NCI-H1105 treated with DMSO at 0.1 percent for 48 hours (cell line): ENCODE results near the gene SMCO4.
A peak's percentile ranks its signal among the peaks of the same experiment; 100 is the strongest.
"Not testable (repeated sequence)": the region's sequence is repeated elsewhere in the genome, so short reads cannot be mapped to it uniquely, and the experiment has no call there.

Experiments used
- DNase-seq: peaks from one replicate; lab custom pipeline; 2025; lab: John Stamatoyannopoulos, UW

Gene SMCO4

DNA sequence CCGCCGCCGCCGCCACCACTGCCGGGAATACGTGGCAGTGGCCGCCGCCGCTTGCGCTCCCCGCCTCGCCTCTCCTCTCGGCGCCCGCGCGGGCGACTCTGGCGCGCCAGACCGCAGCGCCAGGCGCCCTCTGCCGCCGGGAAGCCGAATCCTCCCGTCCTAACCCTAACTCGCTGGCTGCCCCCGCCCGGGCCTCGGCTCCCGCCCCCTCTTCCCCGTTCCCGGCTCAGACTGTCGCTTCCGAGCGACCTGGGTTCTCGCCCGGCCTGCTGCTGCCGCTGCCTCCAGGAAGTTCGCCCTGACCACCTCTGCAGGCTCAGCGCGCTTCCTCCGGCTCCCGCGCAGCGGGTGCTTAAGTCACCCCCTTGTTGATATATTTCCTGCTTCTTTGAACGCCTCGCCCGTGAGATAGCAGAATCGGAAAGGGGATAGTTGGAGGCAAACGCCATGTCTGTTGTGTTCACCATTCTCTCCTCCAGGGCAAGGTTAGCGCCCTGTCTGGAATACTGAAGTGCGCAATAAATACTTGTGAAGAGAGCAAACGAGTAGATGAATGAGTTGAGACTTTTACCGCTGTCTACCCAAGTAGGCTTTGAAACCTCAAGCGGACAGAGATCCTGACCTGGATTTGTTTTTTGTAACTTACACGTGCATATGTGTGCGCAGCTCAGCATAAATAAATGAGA, at the start of gene SMCO4:
TSS of gene SMCO4 (minus strand) at position 100 of the 686 bp plus-strand sequence. CDS start 64,202 bp downstream, outside the sequence.
- DNase-seq, result peak; percentile 87

- DNase-seq, result no peak
Observed at GRCh38 chr11:93591247-93591898, 48.2 kb upstream of the SMCO4 start.

GRCh38 chr11:93589347-93589746, 46.2 kb upstream of the SMCO4 start:
- DNase-seq, result no peak

- no peak for DNase-seq
Observed at GRCh38 chr11:93587858-93588581, 44.8 kb upstream of the SMCO4 start.

DNA sequence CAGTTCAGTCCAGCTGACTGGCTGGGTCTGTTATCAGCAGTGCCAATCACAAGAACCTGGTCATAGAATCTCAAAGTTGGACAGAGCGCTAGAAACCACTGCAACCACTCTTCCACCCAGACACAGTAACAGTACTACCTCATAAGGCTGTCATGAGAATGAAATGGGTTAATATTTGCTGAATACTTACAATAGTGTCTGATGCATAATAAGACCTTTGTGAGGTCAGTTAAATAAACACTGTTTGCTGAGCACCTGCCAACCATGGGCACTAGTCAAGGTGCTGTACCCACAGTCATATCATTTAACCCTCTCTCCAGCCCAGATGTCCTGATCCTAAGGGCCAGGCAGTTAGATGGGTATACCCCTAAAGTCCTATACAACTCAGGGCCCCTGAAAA, 44.2 kb upstream of the SMCO4 start:
- DNase-seq, result not testable (repeated sequence)

DNA sequence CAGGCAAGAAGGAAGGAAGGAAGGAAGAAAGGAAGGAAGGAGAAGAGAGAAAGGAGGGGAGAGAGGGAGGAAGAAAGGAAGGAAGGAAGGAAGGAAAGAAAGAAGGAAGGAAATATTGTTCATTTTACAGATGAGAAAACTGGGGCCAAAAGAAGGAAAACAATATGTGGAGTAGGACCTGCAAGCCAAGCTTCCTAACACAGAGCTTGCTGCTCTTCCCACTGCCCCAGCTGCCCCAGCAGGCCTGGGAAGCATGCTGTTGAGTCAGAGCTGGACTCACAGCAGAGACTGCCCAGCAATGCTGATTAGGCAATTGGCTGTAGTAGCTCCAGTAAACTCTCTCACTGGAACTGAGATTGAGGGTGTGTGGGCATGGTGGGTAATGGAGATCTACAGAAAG, 42.6 kb upstream of the SMCO4 start:
- DNase-seq, result no peak

DNA sequence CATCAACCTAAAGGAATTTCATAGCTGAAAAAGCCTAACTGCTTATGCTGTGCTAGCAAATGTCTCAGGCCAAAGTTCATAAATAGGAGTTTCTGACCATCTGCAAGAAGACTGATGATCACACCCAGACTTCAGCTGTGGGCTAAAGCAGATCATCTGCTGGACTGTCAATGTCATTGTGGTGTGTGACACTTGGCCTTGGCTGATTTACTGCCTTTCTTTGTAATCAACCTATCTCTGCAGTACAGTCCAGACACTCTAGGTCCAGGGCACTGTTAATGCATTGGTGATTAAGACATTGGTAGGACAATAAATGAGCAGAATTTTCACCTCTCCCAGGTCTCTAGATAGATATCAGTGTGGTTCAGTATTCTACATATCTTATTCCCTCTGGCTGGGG, 40.3 kb upstream of the SMCO4 start:
- no peak for DNase-seq

DNA sequence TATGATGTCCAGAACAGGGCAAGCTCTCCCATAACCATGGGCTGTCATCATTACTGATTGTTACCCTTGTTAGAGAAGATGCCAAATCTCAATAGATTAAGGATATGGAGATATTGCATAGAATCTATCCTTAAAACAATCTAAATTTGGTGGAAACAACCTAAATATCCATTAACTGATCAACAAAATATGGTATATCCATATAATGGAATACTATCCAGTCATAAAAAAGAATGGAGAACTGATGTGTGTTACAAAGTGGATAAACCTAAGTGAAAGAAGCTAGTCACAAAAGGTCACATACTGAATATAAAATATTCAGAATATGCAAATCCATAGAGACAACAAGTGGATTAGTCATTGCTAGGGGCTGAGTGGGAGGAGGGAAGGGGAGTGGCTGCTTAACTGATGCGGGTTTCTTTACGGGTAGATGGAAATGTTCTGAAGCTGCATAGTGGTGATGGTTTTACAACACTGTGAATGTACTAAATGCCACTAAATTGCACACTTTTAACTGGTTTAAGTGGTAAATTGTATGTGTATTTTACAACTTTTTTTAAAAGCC, 36.1 kb upstream of the SMCO4 start:
- DNase-seq, result no peak

DNA sequence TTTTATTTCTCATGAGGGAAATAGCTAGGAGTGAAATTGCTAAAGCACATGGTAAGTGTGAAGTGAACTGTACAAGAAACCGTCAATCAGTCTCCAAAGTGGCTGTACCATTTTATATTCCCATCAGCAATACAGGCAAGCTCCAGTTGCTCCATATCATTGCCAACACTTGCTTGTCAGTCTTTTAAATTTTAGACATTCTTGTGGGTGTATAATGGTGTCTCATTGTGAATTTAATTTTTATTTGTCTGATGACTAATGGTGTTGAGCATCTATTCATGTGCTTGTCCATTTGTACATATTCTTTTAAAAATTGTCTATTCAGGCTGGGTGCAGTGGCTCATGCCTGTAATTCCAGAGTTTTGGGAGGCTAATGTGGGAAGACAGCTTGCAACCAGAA, 34.1 kb upstream of the SMCO4 start:
- no peak for DNase-seq

- not testable (repeated sequence) for DNase-seq
Observed at GRCh38 chr11:93576870-93577269, 33.7 kb upstream of the SMCO4 start.

GRCh38 chr11:93574638-93575220, 31.5 kb upstream of the SMCO4 start:
- no peak for DNase-seq

GRCh38 chr11:93573184-93573583, 30.0 kb upstream of the SMCO4 start:
- no peak for DNase-seq

DNA sequence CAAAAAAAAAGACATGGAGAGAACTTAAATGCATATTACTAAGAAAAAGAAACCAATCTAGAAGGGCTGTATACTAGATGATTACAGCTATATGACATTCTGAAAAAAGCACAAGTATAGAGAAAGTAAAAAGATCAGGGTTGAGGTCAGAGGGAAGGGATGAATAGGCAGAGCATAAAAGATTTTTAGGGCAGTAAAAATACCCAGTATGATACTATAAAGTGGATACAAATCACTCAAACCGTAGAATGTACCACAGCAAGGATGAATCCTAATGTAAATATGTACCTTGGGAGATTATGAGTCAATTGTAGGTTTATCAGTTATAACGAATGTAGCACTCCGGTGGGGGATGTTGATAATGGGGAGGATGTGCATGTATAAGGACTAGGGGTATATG, 29.4 kb upstream of the SMCO4 start:
- no peak for DNase-seq

GRCh38 chr11:93572171-93572570, 29.0 kb upstream of the SMCO4 start:
- no peak for DNase-seq

DNA sequence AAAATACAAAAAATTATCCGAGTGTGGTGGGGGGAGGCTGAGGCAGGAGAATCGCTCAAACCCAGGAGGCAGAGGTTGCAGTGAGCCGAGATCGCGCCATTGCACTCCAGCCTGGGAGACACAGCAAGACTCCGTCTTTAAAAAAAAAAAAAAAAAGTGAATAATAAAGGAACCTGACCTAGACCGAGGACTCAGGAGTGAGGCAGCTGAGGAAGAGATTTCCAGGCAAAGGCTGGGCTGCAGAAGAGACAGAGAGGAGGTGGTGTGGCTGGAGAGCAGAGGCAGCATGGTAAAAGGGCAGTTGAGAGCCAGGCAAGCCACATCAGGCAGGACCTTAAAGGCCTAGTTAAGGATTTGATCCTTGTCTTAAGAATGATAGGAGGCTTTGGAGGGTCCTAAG, 28.4 kb upstream of the SMCO4 start:
- no peak for DNase-seq

DNA sequence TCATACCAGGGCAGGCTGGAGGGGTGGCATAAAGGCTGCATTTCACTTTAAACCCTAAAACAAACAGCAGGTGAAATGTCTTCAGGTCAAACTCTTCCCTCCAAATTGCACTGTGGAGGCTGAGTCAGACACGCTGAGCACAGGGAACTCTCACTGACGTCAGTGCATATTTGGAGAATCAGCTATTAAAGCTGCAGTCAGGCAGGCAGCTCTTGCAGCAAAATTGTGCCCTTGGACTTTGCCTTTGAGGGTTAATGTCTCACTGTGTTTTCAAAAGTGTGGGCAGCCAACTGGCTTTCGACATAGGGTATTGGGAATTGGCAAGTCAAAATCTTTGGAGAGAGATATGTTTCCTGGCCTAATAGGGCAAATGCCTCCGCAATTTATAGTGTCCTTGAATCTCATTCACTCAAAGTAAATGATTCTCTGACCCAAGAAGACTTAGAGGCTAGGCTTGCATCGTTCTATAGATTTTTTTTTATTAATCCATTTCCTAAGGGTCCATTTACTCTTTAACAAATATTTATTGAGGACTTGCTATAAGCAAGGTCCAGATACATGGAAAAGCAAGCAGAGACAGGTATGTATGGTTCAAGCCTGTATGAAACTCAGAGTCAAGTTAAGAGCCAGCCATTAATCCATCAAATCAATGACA, 27.7 kb upstream of the SMCO4 start:
- no peak for DNase-seq

DNA sequence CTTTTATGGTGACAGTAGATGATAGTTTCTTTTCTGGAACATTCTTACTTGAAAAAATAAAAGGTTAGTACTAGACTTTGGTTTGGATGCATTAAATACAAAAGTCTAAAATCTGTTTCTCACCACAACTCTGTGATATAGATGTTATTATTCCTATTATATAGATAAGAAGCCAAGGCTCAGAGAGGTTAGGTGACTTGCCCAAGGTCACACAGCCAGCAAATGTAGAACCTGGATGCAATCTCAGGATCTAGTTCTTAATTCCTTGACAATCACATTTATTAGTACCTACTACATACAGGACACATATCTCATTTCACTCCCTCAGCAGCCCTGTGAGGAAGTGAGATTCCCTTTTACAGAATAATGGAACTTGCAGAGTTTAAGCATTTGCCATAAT, 26.3 kb upstream of the SMCO4 start:
- DNase-seq, result no peak

GRCh38 chr11:93568726-93569125, 25.5 kb upstream of the SMCO4 start:
- DNase-seq, result no peak

GRCh38 chr11:93567401-93567895, 24.3 kb upstream of the SMCO4 start:
- DNase-seq, result no peak

DNA sequence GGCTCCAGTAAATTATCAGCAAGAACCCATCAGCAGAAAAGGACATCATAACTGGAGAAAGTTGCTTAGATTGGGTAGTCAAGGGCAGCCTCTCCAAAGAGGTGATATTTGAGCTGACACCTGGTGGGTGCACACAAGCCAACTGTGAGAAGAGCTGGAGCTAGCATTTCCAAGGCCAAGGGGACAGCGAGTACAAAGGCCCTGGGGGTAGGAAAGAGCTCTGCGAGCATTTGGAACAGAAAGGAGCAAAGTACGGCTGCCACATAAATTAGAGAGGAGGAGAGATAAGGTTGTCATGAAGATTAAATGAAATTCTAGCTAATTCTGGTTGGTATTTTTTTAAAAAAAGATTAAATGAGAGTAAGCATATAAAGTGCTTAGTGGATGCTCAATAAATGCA, 21.7 kb upstream of the SMCO4 start:
- DNase-seq, result no peak

- DNase-seq, result no peak
Observed at GRCh38 chr11:93563857-93564256, 20.7 kb upstream of the SMCO4 start.
